Fibroblast of peridontal ligament (primary cell): ENCODE data around the gene SLC20A1.

ENCODE experiments used
- DNase-seq: peaks from one replicate; pipeline ENCODE4 v3.0.0-alpha.2; 2010; ENCODE audit errors: extremely low read depth

SLC20A1 gene

GRCh38 chr2:112708968-112709367, 63.2 kb downstream of the SLC20A1 start:
- no peak for DNase-seq

GRCh38 chr2:112709703-112710102, 64.0 kb downstream of the SLC20A1 start:
- DNase-seq = no peak

GRCh38 chr2:112710956-112711750, 65.4 kb downstream of the SLC20A1 start:
- no peak for DNase-seq

GRCh38 chr2:112712465-112712864, 66.7 kb downstream of the SLC20A1 start:
- DNase-seq = no peak

- no peak for DNase-seq
These were observed 67.3 kb downstream of the SLC20A1 start for GRCh38 chr2:112712903-112713584.
